ENCODE results near the gene CPNE5. TPM values are rescaled to one million over a fixed set of nuclear protein-coding genes. Genes with fewer than 3 reads are reported as not detected.

Gene CPNE5
- total RNA-seq, 1 experiment from 2014 or later: 0.44 TPM

GRCh38 chr6:36731622-36732310 lies 107.5 kb downstream of the CPNE5 start:
- H3K4me1 ChIP-seq (ENCODE audit: control insufficient read depth, insufficient read depth, low read length): peaks cover 6% of the 10 kb centered on the region; the same call in 1 of the 2 replicates
- no peak for ATAC-seq
- no peak overlapping the region for H3K27ac ChIP-seq (ENCODE audit: low read length)
- ChIA-PET CTCF (no interaction called here), POLR2A (no interaction called here)
- no TSS peak for BruUV-seq (replicated peaks)
- H3K9me3 ChIP-seq (ENCODE audit: control insufficient read depth, insufficient read depth, low read depth, low read length): no peaks in the 10 kb centered on the region
- TF ChIP-seq SIN3A (IDR thresholded peaks at IDR 0.05; ENCODE audit: borderline replicate concordance, insufficient read depth, low read depth, low read length) (no peak), TCF7L2 (IDR thresholded peaks at IDR 0.05; ENCODE audit: low read depth, low read length) (no peak), POLR2AphosphoS5 (IDR thresholded peaks at IDR 0.05; ENCODE audit: low read depth, low read length) (no peak), REST (IDR thresholded peaks at IDR 0.05; ENCODE audit: insufficient read depth in 1 of 2, low read depth in 2 of 2, low read length in 1 of 2) (no peak), CTCF (IDR thresholded peaks at IDR 0.05) (no peak)
- in situ Hi-C loops (cut with HindIII; ENCODE audit: low pct_unique_long_range_greater_than_20kb, low sequenced_read_pairs): no loop called here
- no peak for DNase-seq (ENCODE audit: low read depth, low spot score)
- H3K27me3 ChIP-seq (ENCODE audit: control insufficient read depth, insufficient read depth, low read length): no peaks in the 10 kb centered on the region
- intact Hi-C loops (cut with micrococcal nuclease; ENCODE audit: unreplicated experiment): no loop called here
- H3K36me3 ChIP-seq (ENCODE audit: control insufficient read depth, insufficient read depth, low read length): no peaks in the 10 kb centered on the region
- H3K4me3 ChIP-seq (ENCODE audit: low read depth in 2 of 2, low read length in 2 of 2): no peak overlapping the region

GRCh38 chr6:36730424-36731380 lies 108.5 kb downstream of the CPNE5 start:
- in situ Hi-C loops (cut with HindIII; ENCODE audit: low pct_unique_long_range_greater_than_20kb, low sequenced_read_pairs) (no loop called here), intact Hi-C loops (cut with micrococcal nuclease; ENCODE audit: unreplicated experiment) (no loop called here)
- H3K4me1 ChIP-seq (ENCODE audit: control insufficient read depth, insufficient read depth, low read length): peaks cover 6% of the 10 kb centered on the region; the same call in 1 of the 2 replicates
- no peaks in the 10 kb centered on the region for H3K9me3 ChIP-seq (ENCODE audit: control insufficient read depth, insufficient read depth, low read depth, low read length)
- no peaks in the 10 kb centered on the region for H3K36me3 ChIP-seq (ENCODE audit: control insufficient read depth, insufficient read depth, low read length)
- no peak overlapping the region for H3K4me3 ChIP-seq (ENCODE audit: low read depth in 2 of 2, low read length in 2 of 2)
- H3K27me3 ChIP-seq (ENCODE audit: control insufficient read depth, insufficient read depth, low read length): no peaks in the 10 kb centered on the region
- DNase-seq (ENCODE audit: low read depth, low spot score): no peak
- BruUV-seq (replicated peaks): no TSS peak
- TF ChIP-seq REST (IDR thresholded peaks at IDR 0.05; ENCODE audit: insufficient read depth in 1 of 2, low read depth in 2 of 2, low read length in 1 of 2) (no peak), POLR2AphosphoS5 (IDR thresholded peaks at IDR 0.05; ENCODE audit: low read depth, low read length) (no peak), SIN3A (IDR thresholded peaks at IDR 0.05; ENCODE audit: borderline replicate concordance, insufficient read depth, low read depth, low read length) (no peak), CTCF (IDR thresholded peaks at IDR 0.05) (no peak), TCF7L2 (IDR thresholded peaks at IDR 0.05; ENCODE audit: low read depth, low read length) (no peak)
- no peak overlapping the region for H3K27ac ChIP-seq (ENCODE audit: low read length)
- POLR2A ChIA-PET: no interaction called here
- no peak; the same call in 1 of the 2 replicates for ATAC-seq
- CTCF ChIA-PET: no interaction called here

Measured in Panc1 (cell line).